ENCODE results near the gene PFDN4.

PFDN4 gene

DNA sequence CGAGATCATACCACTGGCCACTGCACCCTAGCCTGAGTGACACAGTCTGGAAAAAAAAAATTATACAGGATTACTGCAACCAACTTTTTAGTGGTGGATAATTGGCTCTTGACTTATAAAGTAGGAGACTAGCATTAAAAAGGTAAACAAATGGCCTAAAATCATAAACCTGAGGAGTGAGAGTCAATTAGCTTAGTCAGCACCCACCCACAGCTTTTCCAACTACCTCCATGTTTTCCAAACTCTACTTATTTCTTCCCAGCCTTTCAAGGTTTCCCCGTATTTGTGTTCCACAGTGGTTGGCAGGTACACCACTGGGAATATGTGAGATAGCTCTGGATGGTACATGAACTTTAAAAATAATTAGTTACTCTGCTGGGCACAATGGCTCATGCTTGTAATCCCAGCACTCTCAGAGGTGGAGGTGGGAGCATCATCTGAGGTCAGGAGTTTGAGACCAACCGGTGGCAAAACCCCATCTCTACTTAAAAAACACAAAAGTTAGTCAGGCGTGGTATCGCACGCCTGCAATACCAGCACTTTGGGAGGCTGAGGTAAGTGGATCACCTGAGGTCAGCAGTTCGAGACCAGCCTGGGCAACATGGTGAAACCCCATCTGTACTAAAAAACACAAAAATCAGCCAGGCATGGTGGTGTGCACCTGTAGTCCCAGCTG is 40.8 kb upstream of the PFDN4 start:
- H3K27ac ChIP-seq (ENCODE audit: low read depth, low read length) = no peak overlapping the region
- H3K4me1 ChIP-seq (ENCODE audit: insufficient read depth, low read length) = no peaks in the 10 kb centered on the region
- H3K9me3 ChIP-seq (ENCODE audit: low read length) = no peaks in the 10 kb centered on the region
- H3K4me3 ChIP-seq (ENCODE audit: low read depth in 1 of 2, low read length in 2 of 2) = no peak overlapping the region
- H3K9ac ChIP-seq (ENCODE audit: low read length) = no peak overlapping the region
- no peaks in the 10 kb centered on the region for H3K36me3 ChIP-seq (ENCODE audit: insufficient read depth, low read length)
- H3K27me3 ChIP-seq (ENCODE audit: control insufficient read depth in 1 of 2, insufficient read depth in 2 of 2, low read length in 2 of 2) = peaks cover 19 to 28% of the 10 kb centered on the region in 2 donors

DNA sequence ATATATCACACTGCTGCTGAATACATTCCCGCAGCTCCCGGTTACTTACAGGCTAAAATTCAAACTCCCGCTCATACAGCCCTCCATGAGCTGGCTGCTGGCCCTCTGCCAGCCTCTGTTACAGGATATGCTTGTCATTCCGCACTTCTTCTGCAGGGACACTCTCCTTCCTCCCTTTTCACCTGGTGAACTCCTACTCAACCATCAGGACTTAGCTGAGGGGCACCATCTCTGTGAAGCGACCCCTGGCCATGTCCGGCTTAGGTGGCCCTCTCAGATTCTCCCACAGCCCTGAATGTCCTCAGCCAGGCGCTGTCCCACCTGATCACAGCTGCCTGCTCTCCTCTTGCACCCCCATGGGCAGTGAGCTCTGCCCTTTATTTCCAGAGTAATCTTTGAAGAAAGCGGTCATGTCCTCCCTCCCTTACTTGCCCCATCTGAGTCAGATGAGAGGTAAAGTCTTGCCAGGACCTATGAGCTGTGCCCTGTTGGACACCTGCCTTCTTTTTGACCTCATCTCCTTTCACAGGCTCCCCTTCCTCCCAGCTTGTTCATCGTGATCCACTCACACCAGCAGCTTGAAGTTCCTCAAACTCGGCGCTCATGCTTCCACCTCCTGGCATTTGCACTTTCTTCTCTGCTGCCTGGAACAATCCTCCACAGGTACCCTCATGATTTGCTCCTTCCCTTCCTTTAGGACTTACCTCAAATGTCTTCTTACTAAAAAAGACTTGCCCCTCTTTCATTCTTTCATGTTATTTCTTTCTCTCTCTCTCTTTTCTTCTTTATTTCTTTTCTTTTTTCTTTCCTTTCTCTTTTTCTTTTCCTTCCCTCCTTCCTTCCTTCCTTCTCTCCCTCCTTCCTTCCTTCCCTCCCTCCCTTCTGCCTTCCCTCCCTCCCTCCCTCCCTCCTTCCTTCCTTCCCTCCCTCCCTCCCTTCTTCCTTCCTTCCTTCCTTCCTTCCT is 39.7 kb upstream of the PFDN4 start:
- peaks cover 28 to 30% of the 10 kb centered on the region in 2 donors for H3K27me3 ChIP-seq (ENCODE audit: control insufficient read depth in 1 of 2, insufficient read depth in 2 of 2, low read length in 2 of 2)
- no peak overlapping the region for H3K27ac ChIP-seq (ENCODE audit: low read depth, low read length)
- no peaks in the 10 kb centered on the region for H3K36me3 ChIP-seq (ENCODE audit: insufficient read depth, low read length)
- no peak overlapping the region for H3K9ac ChIP-seq (ENCODE audit: low read length)
- H3K4me1 ChIP-seq (ENCODE audit: insufficient read depth, low read length) = no peaks in the 10 kb centered on the region
- no peak overlapping the region for H3K4me3 ChIP-seq (ENCODE audit: low read depth in 1 of 2, low read length in 2 of 2)
- H3K9me3 ChIP-seq (ENCODE audit: low read length) = no peaks in the 10 kb centered on the region

DNA sequence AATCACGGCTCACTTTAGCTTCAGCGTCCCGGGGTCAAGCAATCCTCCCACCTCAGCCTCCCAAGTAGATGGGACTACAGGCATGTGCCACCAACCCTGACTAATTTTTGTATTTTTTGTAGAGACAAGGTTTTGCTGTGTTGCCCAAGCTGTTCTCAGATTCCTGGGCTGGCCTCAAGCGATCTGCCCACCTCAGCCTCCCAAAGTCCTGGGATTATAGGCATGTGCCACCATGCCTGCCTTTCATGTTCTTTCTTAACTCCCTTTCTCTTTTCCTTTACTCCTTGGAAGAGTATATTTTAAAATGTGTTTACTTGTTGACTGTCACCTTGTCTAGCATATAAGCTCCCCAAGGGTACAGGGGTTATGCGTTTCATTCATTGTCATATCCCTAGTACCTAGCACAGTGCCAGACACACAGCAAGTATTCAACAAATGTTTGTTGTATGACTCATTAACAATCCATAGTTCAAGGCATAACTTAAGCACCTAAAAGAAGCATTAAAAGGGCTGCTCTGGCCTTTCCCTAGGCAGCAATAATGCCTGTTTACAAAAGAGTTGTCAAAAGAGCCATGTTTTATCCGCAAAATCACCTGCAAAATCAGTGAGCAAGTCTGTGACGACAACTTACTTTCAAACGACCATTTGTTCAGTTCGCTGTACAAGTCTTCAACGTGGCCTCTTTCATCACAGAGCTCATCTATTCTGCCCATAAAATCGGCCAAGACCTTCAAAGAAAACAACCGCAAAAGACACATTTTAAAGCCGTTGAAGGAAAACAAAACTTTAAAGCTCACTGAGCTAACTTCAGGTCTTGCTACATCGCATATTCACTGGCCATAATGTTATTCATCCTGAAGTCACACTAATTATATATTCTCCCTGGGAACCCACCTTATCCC is 38.7 kb upstream of the PFDN4 start:
- H3K36me3 ChIP-seq (ENCODE audit: insufficient read depth, low read length) = no peaks in the 10 kb centered on the region
- no peaks in the 10 kb centered on the region for H3K9me3 ChIP-seq (ENCODE audit: low read length)
- no peak overlapping the region for H3K9ac ChIP-seq (ENCODE audit: low read length)
- no peaks in the 10 kb centered on the region for H3K4me1 ChIP-seq (ENCODE audit: insufficient read depth, low read length)
- H3K4me3 ChIP-seq (ENCODE audit: low read depth in 1 of 2, low read length in 2 of 2) = no peak overlapping the region
- peaks cover 34 to 40% of the 10 kb centered on the region in 2 donors for H3K27me3 ChIP-seq (ENCODE audit: control insufficient read depth in 1 of 2, insufficient read depth in 2 of 2, low read length in 2 of 2)
- H3K27ac ChIP-seq (ENCODE audit: low read depth, low read length) = no peak overlapping the region

DNA sequence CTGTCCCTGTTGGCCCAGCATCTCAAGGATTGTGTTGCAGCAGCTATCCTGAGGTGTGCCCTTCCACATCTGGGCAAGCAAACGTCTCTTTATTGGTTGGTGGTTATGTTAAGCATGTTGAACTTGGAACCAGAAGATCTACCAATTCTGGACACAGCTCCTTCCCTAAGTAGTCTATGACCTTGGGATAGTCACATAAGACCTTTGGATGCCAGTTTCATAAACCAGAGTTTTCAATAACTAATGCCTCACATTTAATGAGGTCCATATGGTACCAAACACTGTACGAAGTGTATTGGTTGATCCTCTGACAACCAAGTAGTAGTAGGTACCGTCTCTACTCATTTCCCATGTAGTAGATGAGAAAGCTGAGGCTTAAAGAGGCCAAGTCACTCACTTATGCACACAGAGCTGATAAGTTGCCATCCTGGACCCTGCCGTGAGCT is 37.8 kb upstream of the PFDN4 start:
- Histone ChIP-seq H3K4me1 (ENCODE audit: insufficient read depth, low read length) (no peaks in the 10 kb centered on the region), H3K27me3 (ENCODE audit: control insufficient read depth in 1 of 2, insufficient read depth in 2 of 2, low read length in 2 of 2) (peaks cover 34 to 49% of the 10 kb centered on the region in 2 donors), H3K9ac (ENCODE audit: low read length) (no peak overlapping the region)

DNA sequence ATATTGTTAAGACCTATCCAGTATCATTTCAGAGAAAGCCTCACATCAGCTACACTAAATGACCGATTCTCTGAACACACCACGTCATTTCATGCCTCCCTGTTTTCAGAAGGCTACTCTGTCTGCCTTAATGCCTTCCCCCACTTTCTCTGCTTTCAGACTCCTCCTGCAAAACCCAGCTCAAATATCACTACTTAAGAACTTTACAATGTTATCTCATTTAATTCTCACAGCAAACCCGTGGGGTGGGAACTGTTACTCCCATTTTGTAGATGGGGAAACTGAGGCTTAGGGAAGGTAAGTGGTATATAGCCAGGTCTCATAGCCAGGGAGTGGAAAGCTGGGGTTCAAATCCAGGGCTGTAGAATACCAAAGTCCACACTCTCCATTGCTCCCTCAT is 36.9 kb upstream of the PFDN4 start:
- no peak overlapping the region for H3K9ac ChIP-seq (ENCODE audit: low read length)
- peaks cover 34 to 55% of the 10 kb centered on the region in 2 donors for H3K27me3 ChIP-seq (ENCODE audit: control insufficient read depth in 1 of 2, insufficient read depth in 2 of 2, low read length in 2 of 2)
- H3K27ac ChIP-seq (ENCODE audit: low read depth, low read length) = no peak overlapping the region
- H3K9me3 ChIP-seq (ENCODE audit: low read length) = no peaks in the 10 kb centered on the region
- H3K4me3 ChIP-seq (ENCODE audit: low read depth in 1 of 2, low read length in 2 of 2) = no peak overlapping the region
- no peaks in the 10 kb centered on the region for H3K36me3 ChIP-seq (ENCODE audit: insufficient read depth, low read length)
- H3K4me1 ChIP-seq (ENCODE audit: insufficient read depth, low read length) = no peaks in the 10 kb centered on the region

More for the DNA sequence above, 37.8 kb upstream of the PFDN4 start:
- no peaks in the 10 kb centered on the region for H3K36me3 ChIP-seq (ENCODE audit: insufficient read depth, low read length)
- no peak overlapping the region for H3K4me3 ChIP-seq (ENCODE audit: low read depth in 1 of 2, low read length in 2 of 2)
- no peak overlapping the region for H3K27ac ChIP-seq (ENCODE audit: low read depth, low read length)
- no peaks in the 10 kb centered on the region for H3K9me3 ChIP-seq (ENCODE audit: low read length)

DNA sequence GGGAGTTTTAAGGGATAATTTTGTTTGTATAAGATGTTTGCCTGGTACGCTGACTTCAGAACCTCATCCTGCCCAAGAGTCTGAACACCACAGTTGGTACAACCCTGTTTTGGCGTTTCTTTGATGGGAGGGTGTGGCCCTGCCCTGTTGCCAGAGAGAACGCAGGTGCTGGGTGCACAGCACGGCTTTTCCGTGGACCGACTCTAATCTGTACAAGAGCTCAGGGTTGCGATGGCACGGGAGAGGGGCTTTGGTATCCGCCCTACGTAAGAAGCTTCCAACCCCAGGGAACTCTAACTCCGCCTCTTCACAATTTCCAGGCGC is 35.4 kb upstream of the PFDN4 start:
- no peaks in the 10 kb centered on the region for H3K36me3 ChIP-seq (ENCODE audit: insufficient read depth, low read length)
- H3K4me3 ChIP-seq (ENCODE audit: low read depth in 1 of 2, low read length in 2 of 2) = no peak overlapping the region
- H3K27me3 ChIP-seq (ENCODE audit: control insufficient read depth in 1 of 2, insufficient read depth in 2 of 2, low read length in 2 of 2) = peaks cover 34 to 55% of the 10 kb centered on the region in 2 donors
- H3K27ac ChIP-seq (ENCODE audit: low read depth, low read length) = no peak overlapping the region
- no peaks in the 10 kb centered on the region for H3K4me1 ChIP-seq (ENCODE audit: insufficient read depth, low read length)
- H3K9me3 ChIP-seq (ENCODE audit: low read length) = no peaks in the 10 kb centered on the region
- no peak overlapping the region for H3K9ac ChIP-seq (ENCODE audit: low read length)

DNA sequence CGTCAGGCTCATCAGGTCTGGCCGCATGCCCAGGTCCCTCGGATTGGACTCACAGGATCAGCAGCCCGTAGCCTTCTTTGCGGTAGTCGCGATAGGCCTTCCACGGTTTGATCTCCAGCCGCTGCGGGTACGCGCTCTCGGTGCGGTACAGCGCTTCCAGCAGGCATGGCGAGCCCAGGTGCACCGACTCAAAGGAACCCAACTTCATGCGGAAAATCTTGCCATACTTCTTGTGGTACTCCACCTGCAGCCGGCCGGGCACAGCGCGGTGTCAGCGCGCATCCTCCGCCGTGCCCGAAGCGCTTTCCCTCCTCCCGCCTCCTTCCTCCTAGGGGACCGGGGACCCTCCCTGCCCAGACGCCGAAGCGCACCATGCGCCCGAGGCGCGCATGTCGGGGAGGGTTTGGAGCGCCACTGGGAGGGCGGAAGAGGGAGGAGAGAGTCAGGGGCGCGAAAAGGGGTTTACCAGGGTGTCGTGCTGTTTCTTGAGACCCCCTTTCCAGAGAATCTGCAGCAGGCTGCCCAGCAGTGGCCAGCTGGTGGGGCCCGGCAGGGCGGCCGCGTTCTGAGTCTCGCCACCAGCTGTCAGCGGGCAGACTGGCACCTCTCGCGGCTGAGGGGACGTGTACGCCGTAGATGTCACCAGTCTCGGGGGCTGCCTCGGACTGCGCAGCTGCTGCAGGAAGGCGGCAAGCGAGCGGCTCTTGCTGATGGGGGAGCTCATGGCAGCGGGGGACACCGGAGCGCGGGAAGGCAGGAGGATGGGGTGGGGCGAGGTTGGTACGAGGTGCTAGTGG is 34.8 kb upstream of the PFDN4 start:
- Histone ChIP-seq H3K9ac (ENCODE audit: low read length) (no peak overlapping the region), H3K4me1 (ENCODE audit: insufficient read depth, low read length) (no peaks in the 10 kb centered on the region), H3K36me3 (ENCODE audit: insufficient read depth, low read length) (no peaks in the 10 kb centered on the region), H3K4me3 (ENCODE audit: low read depth in 1 of 2, low read length in 2 of 2) (no peak overlapping the region), H3K27me3 (ENCODE audit: control insufficient read depth in 1 of 2, insufficient read depth in 2 of 2, low read length in 2 of 2) (peaks cover 31 to 55% of the 10 kb centered on the region in 2 donors), H3K9me3 (ENCODE audit: low read length) (no peaks in the 10 kb centered on the region), H3K27ac (ENCODE audit: low read depth, low read length) (no peak overlapping the region)

DNA sequence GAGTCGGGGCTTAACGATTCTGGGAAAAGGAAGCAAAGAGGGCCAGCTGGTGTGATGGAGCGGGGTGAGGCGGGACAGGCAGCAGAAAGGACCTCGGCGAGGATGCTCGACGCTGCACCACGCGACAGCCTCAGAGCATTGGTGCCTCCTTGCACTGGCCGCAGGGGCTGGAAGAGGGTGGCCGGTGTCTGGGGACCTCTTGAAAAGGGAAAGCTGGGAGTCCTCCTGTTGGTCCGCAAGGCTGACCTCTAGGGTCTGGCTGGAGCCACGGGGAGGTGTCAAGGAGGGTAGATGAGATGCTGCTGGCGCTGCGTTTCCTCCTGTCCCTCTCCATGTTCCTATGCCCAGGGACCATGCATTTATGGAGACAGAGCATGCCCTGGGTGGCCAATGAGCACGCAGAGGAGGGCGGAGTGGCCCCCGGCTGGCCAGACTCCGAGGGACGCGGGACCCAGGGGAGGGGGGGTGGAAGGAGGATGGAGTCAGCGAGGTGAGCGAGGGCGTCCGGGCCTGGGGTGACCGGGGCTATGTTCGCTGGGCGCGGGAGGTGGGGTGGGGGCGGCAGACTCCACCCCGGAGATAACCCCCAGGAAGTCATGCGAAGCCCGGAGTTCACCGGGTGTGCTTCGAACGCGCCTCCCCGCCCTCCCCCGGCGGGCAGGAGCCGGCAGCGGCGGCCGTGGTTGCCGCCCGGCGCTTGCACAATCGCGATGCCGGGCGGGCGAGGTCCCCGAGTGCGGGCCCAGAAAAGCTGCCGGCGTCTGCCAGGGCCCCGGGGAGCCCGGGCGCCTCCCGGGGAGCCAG is 34.0 kb upstream of the PFDN4 start, which contains the start of gene CYP24A1:
CYP24A1 (minus strand) TSS at position 334 of the 804 bp plus-strand sequence. CDS start 407 bp downstream, outside the sequence.
- peaks cover 29 to 55% of the 10 kb centered on the region in 2 donors for H3K27me3 ChIP-seq (ENCODE audit: control insufficient read depth in 1 of 2, insufficient read depth in 2 of 2, low read length in 2 of 2)
- H3K9ac ChIP-seq (ENCODE audit: low read length) = no peak within 1 kb of the TSS
- H3K27ac ChIP-seq (ENCODE audit: low read depth, low read length) = no peak within 1 kb of the TSS
- H3K36me3 ChIP-seq (ENCODE audit: insufficient read depth, low read length) = no peaks in the 10 kb centered on the region
- H3K4me3 ChIP-seq (ENCODE audit: low read depth in 1 of 2, low read length in 2 of 2) = no peak within 1 kb of the TSS
- H3K4me1 ChIP-seq (ENCODE audit: insufficient read depth, low read length) = no peaks in the 10 kb centered on the region
- no peaks in the 10 kb centered on the region for H3K9me3 ChIP-seq (ENCODE audit: low read length)

DNA sequence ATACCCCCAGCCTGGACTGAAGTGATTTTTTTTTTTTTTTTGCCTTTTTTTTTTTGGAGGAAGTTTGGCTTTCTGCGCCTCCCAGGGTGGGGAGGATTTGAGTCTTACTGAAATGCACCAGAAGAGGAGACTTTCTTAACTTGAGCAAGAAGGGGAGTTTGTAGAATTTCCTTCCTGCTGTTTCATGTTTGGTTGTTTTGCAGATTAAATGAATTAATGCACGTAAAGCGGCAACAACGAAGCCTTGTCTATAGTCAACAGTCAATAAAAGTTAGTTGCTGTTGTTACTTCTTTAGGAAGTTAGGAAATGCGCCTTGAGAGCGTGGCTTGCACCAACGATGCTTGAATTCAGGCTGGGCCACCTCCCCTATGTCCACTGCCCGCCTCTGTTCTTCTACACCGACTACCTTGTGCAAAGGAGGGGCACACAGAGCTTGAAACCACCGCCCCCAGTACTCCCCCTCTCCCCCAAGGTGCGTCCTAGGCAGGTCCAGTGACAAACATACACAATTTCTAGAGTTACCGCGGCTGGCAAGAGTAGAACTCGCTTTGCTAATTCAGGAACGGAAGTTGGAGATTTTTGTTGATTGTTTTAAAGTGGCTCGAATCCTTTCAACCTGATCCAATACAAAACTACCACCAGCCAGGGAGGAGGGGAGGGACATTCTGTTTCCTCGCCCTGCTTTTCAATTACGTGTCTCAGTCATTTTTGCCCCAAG is 33.3 kb upstream of the PFDN4 start:
- Histone ChIP-seq H3K9me3 (ENCODE audit: low read length) (no peaks in the 10 kb centered on the region), H3K36me3 (ENCODE audit: insufficient read depth, low read length) (no peaks in the 10 kb centered on the region), H3K4me1 (ENCODE audit: insufficient read depth, low read length) (no peaks in the 10 kb centered on the region), H3K27ac (ENCODE audit: low read depth, low read length) (no peak overlapping the region), H3K4me3 (ENCODE audit: low read depth in 1 of 2, low read length in 2 of 2) (no peak overlapping the region), H3K27me3 (ENCODE audit: control insufficient read depth in 1 of 2, insufficient read depth in 2 of 2, low read length in 2 of 2) (peaks cover 24 to 55% of the 10 kb centered on the region in 2 donors), H3K9ac (ENCODE audit: low read length) (no peak overlapping the region)
